ENCODE results near the gene RYR2. TPM values are rescaled to one million over a fixed set of nuclear protein-coding genes. Genes with fewer than 3 reads are reported as not detected.

Gene RYR2
- total and polyA plus RNA-seq, 3 donors from 2014 or later: 5.4 to 9.5 (median 9.1) TPM

DNA sequence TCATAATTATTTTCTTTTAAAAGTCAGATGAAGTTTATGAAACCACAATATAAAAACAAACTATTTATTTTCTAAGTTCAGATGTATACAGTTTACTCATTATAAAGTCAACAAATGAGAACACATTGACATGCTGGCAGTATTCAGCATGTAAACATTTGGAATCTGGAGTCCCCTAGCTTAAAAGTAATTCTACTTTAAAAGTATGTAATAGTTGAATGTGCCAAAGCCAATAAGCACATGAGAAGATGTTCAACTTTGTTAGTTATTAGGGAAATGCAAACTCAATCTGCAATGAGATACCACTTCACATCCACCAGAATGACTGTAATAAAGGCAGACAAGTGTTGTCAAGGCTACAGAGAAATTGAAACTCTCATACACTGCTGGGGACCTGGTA, 96.6 kb downstream of the RYR2 start:
- no peak for DNase-seq
- no peaks in the 10 kb centered on the region for H3K27me3 ChIP-seq
- H3K27ac ChIP-seq: no peak overlapping the region
- no peak overlapping the region for H3K4me3 ChIP-seq
- H3K9me3 ChIP-seq: no peaks in the 10 kb centered on the region
- no peaks in the 10 kb centered on the region for H3K4me1 ChIP-seq
- H3K36me3 ChIP-seq (ENCODE audit: low read depth, missing control alignments): no peaks in the 10 kb centered on the region
- intact Hi-C loops (cut with DNase I; ENCODE audit: low total_unique reads): no loop called here
- TF ChIP-seq POLR2A (IDR thresholded peaks at IDR 0.05) (no peak), CTCF (IDR thresholded peaks at IDR 0.05) (no peak)

DNA sequence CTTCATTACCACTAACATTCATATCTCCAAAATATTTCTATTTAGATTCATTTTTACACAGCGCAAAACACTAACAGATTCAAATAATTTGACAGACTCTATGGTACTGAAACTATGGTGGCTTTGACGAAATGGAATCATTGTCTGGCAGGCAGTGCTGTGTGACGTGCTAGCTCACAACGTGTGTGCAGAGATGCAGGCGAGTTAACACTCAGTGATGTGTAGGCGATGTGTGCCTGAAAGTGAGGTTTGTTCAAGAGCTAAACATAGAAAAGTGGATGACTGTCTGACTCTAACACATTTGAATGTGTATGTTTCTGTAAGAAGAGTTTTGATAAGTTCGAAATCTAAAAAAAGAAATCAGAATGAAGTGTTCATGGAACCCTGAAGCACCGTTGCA, 97.7 kb downstream of the RYR2 start:
- DNase-seq: no peak
- no peak overlapping the region for H3K4me3 ChIP-seq
- no peaks in the 10 kb centered on the region for H3K27me3 ChIP-seq
- H3K36me3 ChIP-seq (ENCODE audit: low read depth, missing control alignments): no peaks in the 10 kb centered on the region
- 92 to 93% methylated on average over 8 of the region's 8 CpGs for WGBS, 2 donors
- no peaks in the 10 kb centered on the region for H3K4me1 ChIP-seq
- TF ChIP-seq CTCF (IDR thresholded peaks at IDR 0.05) (no peak), POLR2A (IDR thresholded peaks at IDR 0.05) (no peak)
- no peak overlapping the region for H3K27ac ChIP-seq
- intact Hi-C loops (cut with DNase I; ENCODE audit: low total_unique reads): no loop called here
- no peaks in the 10 kb centered on the region for H3K9me3 ChIP-seq

DNA sequence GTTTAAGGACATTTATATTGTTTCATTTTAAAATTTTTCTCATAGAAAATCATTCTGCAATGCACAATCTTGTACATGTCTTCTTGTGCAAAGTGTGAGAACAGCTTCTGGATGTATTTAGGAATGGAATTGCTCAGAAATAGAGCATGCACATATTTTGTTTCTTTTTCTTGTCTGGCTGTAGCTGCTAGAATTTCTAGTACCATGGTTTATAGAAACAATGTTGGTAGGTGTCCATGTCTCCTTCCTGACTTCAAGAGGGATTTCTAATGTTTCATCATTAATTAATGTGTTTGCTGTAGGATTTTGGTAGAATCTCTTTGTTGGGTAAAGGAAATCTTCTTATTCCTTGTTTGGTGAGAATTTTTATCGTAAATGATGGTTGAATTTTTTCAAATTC, 99.0 kb downstream of the RYR2 start:
- WGBS, 2 donors: 55 to 75% methylated on average over 1 of the region's 1 CpG
- Histone ChIP-seq H3K27me3 (no peaks in the 10 kb centered on the region), H3K4me1 (no peaks in the 10 kb centered on the region), H3K36me3 (ENCODE audit: low read depth, missing control alignments) (no peaks in the 10 kb centered on the region), H3K9me3 (no peaks in the 10 kb centered on the region), H3K4me3 (no peak overlapping the region), H3K27ac (no peak overlapping the region)
- TF ChIP-seq CTCF (IDR thresholded peaks at IDR 0.05): no peak
- TF ChIP-seq POLR2A (IDR thresholded peaks at IDR 0.05): no peak
- no peak for DNase-seq
- intact Hi-C loops (cut with DNase I; ENCODE audit: low total_unique reads): no loop called here

DNA sequence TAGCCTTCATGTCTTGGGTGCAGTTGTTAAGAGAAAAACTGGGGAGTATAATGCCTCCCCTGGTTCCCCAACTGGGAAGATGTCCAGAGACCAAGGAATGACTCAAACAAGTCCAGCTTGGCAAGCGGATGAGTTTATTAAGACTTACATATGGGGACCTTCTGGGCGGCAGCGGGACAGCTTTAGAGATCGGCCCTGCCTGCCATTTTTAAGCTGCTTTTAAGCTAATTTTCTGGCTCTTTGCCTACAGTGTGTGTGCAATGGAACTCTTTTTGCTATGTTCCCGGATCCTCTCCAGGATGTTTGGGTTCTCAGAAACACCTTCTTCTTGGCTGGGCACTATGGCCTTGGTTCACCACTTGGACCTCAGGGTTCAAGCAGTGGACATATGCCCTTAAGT, 99.5 kb downstream of the RYR2 start:
- DNase-seq: no peak
- TF ChIP-seq CTCF (IDR thresholded peaks at IDR 0.05) (no peak), POLR2A (IDR thresholded peaks at IDR 0.05) (no peak)
- H3K9me3 ChIP-seq: no peaks in the 10 kb centered on the region
- WGBS, 2 donors: 73 to 76% methylated on average over 5 of the region's 5 CpGs
- no peak overlapping the region for H3K4me3 ChIP-seq
- no peaks in the 10 kb centered on the region for H3K36me3 ChIP-seq (ENCODE audit: low read depth, missing control alignments)
- H3K27ac ChIP-seq: no peak overlapping the region
- no peaks in the 10 kb centered on the region for H3K4me1 ChIP-seq
- no peaks in the 10 kb centered on the region for H3K27me3 ChIP-seq
- intact Hi-C loops (cut with DNase I; ENCODE audit: low total_unique reads): no loop called here

DNA sequence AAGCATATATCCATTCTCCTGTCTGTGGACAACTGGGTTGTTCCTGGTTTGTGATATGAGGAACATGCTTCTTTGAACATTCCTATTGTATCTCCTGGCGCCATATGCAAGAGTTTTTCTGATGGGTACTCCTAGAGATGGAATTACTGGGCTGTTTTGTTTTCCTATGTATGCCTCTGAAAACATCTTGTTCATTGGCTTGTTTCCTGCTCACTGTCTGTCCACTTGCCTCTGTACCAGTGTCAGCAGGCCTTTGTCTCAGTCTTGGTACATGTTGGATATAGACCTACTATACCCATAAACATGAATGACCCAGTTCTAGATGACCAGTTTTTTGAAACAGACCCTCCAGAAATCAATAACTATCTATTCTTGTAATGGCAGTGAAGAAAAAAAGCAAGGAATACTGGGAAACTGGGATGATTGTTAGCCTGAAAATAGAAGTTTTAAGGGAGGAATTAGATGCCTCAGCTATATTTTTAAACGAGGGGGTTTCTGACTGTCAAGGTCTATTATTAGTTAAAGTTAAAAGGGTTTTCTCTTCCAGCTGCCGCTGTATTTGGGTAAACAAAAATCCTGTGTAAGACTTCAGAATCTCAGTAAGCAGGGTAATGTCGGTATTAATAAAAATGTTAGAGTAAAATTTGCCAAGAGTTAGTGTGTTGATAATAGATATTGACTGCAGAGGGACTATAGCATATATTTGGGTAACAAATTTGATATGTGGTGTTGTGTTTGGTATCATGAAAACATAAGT, 103.6 kb downstream of the RYR2 start:
- H3K36me3 ChIP-seq (ENCODE audit: low read depth, missing control alignments): no peaks in the 10 kb centered on the region
- TF ChIP-seq POLR2A (IDR thresholded peaks at IDR 0.05) (no peak), CTCF (IDR thresholded peaks at IDR 0.05) (no peak)
- DNase-seq: no peak
- WGBS, 2 donors: 58 to 66% methylated on average over 4 of the region's 4 CpGs
- H3K27me3 ChIP-seq: no peaks in the 10 kb centered on the region
- H3K4me3 ChIP-seq: no peak overlapping the region
- H3K9me3 ChIP-seq: no peaks in the 10 kb centered on the region
- no peak overlapping the region for H3K27ac ChIP-seq
- no peaks in the 10 kb centered on the region for H3K4me1 ChIP-seq
- intact Hi-C loops (cut with DNase I; ENCODE audit: low total_unique reads): no loop called here
